Measurements from ENCODE around the gene RBPJ.

DNA sequence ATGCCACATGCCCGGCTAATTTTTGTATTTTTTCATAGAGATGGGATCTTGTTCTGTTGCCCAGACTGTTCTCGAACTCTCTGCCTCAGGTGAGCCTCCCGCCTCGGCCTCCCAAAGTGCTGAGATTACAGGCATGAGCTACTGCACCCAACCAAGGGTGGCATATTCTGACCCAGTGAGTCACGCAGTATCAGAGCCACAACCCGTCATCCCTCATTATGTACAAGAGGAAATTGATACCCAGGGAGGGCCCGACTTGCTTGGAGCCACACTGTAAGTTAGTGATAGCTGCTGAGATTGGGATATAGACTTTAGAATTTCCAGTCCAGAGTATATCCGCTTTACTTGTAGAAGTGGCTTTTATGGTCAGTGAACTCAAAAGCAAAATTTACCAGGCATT, 154.9 kb downstream of the RBPJ start:
- no peak for TF ChIP-seq POLR2AphosphoS5 (IDR thresholded peaks at IDR 0.05)
- TF ChIP-seq, protein P1, sequence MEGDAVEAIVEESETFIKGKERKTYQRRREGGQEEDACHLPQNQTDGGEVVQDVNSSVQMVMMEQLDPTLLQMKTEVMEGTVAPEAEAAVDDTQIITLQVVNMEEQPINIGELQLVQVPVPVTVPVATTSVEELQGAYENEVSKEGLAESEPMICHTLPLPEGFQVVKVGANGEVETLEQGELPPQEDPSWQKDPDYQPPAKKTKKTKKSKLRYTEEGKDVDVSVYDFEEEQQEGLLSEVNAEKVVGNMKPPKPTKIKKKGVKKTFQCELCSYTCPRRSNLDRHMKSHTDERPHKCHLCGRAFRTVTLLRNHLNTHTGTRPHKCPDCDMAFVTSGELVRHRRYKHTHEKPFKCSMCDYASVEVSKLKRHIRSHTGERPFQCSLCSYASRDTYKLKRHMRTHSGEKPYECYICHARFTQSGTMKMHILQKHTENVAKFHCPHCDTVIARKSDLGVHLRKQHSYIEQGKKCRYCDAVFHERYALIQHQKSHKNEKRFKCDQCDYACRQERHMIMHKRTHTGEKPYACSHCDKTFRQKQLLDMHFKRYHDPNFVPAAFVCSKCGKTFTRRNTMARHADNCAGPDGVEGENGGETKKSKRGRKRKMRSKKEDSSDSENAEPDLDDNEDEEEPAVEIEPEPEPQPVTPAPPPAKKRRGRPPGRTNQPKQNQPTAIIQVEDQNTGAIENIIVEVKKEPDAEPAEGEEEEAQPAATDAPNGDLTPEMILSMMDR (IDR thresholded peaks at IDR 0.05; ENCODE audit: poor library complexity, severe bottlenecking): no peak
- TF ChIP-seq TAF1 (IDR thresholded peaks at IDR 0.05; ENCODE audit: low read depth): no peak
- no peak for TF ChIP-seq SMC3 (conservative IDR thresholded peaks at IDR 0.05; ENCODE audit: poor library complexity)
- TF ChIP-seq, protein P2, sequence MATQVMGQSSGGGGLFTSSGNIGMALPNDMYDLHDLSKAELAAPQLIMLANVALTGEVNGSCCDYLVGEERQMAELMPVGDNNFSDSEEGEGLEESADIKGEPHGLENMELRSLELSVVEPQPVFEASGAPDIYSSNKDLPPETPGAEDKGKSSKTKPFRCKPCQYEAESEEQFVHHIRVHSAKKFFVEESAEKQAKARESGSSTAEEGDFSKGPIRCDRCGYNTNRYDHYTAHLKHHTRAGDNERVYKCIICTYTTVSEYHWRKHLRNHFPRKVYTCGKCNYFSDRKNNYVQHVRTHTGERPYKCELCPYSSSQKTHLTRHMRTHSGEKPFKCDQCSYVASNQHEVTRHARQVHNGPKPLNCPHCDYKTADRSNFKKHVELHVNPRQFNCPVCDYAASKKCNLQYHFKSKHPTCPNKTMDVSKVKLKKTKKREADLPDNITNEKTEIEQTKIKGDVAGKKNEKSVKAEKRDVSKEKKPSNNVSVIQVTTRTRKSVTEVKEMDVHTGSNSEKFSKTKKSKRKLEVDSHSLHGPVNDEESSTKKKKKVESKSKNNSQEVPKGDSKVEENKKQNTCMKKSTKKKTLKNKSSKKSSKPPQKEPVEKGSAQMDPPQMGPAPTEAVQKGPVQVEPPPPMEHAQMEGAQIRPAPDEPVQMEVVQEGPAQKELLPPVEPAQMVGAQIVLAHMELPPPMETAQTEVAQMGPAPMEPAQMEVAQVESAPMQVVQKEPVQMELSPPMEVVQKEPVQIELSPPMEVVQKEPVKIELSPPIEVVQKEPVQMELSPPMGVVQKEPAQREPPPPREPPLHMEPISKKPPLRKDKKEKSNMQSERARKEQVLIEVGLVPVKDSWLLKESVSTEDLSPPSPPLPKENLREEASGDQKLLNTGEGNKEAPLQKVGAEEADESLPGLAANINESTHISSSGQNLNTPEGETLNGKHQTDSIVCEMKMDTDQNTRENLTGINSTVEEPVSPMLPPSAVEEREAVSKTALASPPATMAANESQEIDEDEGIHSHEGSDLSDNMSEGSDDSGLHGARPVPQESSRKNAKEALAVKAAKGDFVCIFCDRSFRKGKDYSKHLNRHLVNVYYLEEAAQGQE (IDR thresholded peaks at IDR 0.05; ENCODE audit: borderline replicate concordance): no peak
- no peak for TF ChIP-seq EP300 (conservative IDR thresholded peaks at IDR 0.05; ENCODE audit: poor library complexity, severe bottlenecking)
- TF ChIP-seq RAD21 (conservative IDR thresholded peaks at IDR 0.05): no peak
- TF ChIP-seq EZH2 (IDR thresholded peaks at IDR 0.05; ENCODE audit: borderline replicate concordance, insufficient read depth, low read length, poor library complexity, severe bottlenecking): no peak

All from neural cell (in vitro differentiated cells).